ENCODE results near the gene SEPTIN2. TPM values are rescaled to one million over a fixed set of nuclear protein-coding genes. Genes with fewer than 3 reads are reported as not detected.

SEPTIN2 gene
- total and polyA plus RNA-seq, 2 donors (not counting 3 experiments of a cell fraction or from before 2014, with no cell fraction given), result 427 to 512 TPM

DNA sequence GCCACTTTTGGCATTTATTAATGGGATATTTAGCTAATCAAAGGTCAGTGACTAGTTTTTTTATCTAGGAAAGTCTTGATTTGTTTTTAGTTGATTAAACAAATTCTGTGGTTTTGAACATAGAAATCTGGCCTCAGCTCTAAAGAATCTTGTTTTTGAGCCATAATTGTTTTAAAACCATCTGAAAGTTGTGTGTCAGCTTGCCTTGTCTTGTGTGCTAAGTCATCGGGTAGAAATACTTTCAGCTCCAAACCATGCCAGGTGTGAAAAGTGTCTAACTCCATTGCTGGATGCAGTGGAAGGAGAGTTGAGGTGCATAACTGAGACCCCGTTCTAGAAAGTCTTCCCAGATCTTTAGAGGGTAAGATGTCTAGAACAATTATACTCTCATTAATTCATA lies 63.1 kb downstream of the SEPTIN2 start:
- ChIA-PET CTCF (interaction anchor here (1.5 to 2.3 kb wide), 2 partner anchors 11 to 14 kb away, joined by 3 to 7 read pairs; no protein-coding TSS in a partner anchor), POLR2A (no interaction called here)
- BruUV-seq (replicated peaks), result no TSS peak
- no peaks in the 10 kb centered on the region for H3K9me1 ChIP-seq (replicated peaks; ENCODE audit: control insufficient read depth, extremely low read depth, insufficient read depth, low read length)
- DNase-seq (ENCODE audit: low read depth, low spot score) (no peak), FAIRE-seq (peak; percentile 55)
- H4K20me1 ChIP-seq (replicated peaks; ENCODE audit: control insufficient read depth, extremely low read depth, insufficient read depth, low read length), result no peaks in the 10 kb centered on the region
- intact Hi-C loops (cut with micrococcal nuclease), result no loop called here
- no peak overlapping the region for H3K27ac ChIP-seq (ENCODE audit: insufficient read depth, low read depth, low read length)
- H3K4me3 ChIP-seq (replicated peaks in 1 of 3; ENCODE audit: insufficient read depth in 1 of 3, low read depth in 1 of 3, low read length in 3 of 3), result no peak overlapping the region
- H2AFZ ChIP-seq (ENCODE audit: low read depth, low read length), result no peak overlapping the region
- no peaks in the 10 kb centered on the region for H3K9me3 ChIP-seq (replicated peaks; ENCODE audit: control insufficient read depth, insufficient read depth, low read length)
- H3K4me1 ChIP-seq (ENCODE audit: control insufficient read depth, extremely low read depth, insufficient read depth, low read length), result peaks cover 9% of the 10 kb centered on the region
- peaks cover 2 to 9% of the 10 kb centered on the region in 2 experiments for H3K36me3 ChIP-seq (ENCODE audit: control insufficient read depth in 2 of 2, extremely low read depth in 1 of 2, insufficient read depth in 2 of 2, low read length in 2 of 2)
- no peak overlapping the region for H3K9ac ChIP-seq (replicated peaks; ENCODE audit: extremely low read depth, insufficient read depth, low read length)
- H3K27me3 ChIP-seq (ENCODE audit: control insufficient read depth in 2 of 2, insufficient read depth in 2 of 2, low read length in 2 of 2), result no peaks in the 10 kb centered on the region
- dilution Hi-C loops (cut with MboI; ENCODE audit: extremely low pct_ligation_motif_present, low sequenced_read_pairs), result no loop called here
- peaks cover 24% of the 10 kb centered on the region for H3K79me2 ChIP-seq (ENCODE audit: control insufficient read depth, insufficient read depth, low read length)
- no peak overlapping the region for H3K4me2 ChIP-seq (ENCODE audit: insufficient read depth, low read length)
- no peak for TF ChIP-seq MYC (IDR thresholded peaks at IDR 0.05; ENCODE audit: low read depth, low read length)
- TF ChIP-seq POLR2A (IDR thresholded peaks at IDR 0.05; ENCODE audit: low read depth, low read length), result no peak
- no peak for TF ChIP-seq FOS (IDR thresholded peaks at IDR 0.05; ENCODE audit: borderline replicate concordance, insufficient read depth, low read length)
- TF ChIP-seq JUN (IDR thresholded peaks at IDR 0.05; ENCODE audit: borderline replicate concordance, insufficient read depth, insufficient read length, low read depth), result no peak
- TF ChIP-seq, protein P1, sequence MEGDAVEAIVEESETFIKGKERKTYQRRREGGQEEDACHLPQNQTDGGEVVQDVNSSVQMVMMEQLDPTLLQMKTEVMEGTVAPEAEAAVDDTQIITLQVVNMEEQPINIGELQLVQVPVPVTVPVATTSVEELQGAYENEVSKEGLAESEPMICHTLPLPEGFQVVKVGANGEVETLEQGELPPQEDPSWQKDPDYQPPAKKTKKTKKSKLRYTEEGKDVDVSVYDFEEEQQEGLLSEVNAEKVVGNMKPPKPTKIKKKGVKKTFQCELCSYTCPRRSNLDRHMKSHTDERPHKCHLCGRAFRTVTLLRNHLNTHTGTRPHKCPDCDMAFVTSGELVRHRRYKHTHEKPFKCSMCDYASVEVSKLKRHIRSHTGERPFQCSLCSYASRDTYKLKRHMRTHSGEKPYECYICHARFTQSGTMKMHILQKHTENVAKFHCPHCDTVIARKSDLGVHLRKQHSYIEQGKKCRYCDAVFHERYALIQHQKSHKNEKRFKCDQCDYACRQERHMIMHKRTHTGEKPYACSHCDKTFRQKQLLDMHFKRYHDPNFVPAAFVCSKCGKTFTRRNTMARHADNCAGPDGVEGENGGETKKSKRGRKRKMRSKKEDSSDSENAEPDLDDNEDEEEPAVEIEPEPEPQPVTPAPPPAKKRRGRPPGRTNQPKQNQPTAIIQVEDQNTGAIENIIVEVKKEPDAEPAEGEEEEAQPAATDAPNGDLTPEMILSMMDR (IDR thresholded peaks at IDR 0.05; ENCODE audit: extremely low read depth in 1 of 2, insufficient read depth in 1 of 2, low read depth in 1 of 2, low read length in 2 of 2), result no peak
- TF ChIP-seq GATA2 (IDR thresholded peaks at IDR 0.05; ENCODE audit: insufficient read depth, insufficient read length, low read depth, low read length), result no peak
- TF ChIP-seq, protein P2, sequence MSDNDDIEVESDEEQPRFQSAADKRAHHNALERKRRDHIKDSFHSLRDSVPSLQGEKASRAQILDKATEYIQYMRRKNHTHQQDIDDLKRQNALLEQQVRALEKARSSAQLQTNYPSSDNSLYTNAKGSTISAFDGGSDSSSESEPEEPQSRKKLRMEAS (IDR thresholded peaks at IDR 0.05; ENCODE audit: insufficient read depth, insufficient read length), result no peak
- no peak for TF ChIP-seq POLR2AphosphoS5 (IDR thresholded peaks at IDR 0.05; ENCODE audit: insufficient read depth, low read depth, low read length)
